ENCODE results near the gene SLC15A1. TPM values are rescaled to one million over a fixed set of nuclear protein-coding genes. Genes with fewer than 3 reads are reported as not detected.

The SLC15A1 gene
- polyA plus RNA-seq, 1 donor from 2014 or later, result not detected

GRCh38 chr13:98648686-98649085, 103.8 kb downstream of the SLC15A1 start:
- Histone ChIP-seq H4K20me1 (ENCODE audit: insufficient read depth) (no peaks in the 10 kb centered on the region), H3K9me3 (ENCODE audit: low read length) (no peaks in the 10 kb centered on the region), H3F3A (ENCODE audit: insufficient read depth, low read length, poor library complexity, severe bottlenecking) (no peaks in the 10 kb centered on the region), H3K27me3 (ENCODE audit: insufficient read depth, low read depth, low read length) (no peaks in the 10 kb centered on the region), H3K27ac (ENCODE audit: low read length) (no peak overlapping the region), H2AFZ (ENCODE audit: low read depth, low read length) (no peak overlapping the region), H3K4me2 (ENCODE audit: low read length) (no peak overlapping the region), H3K9ac (ENCODE audit: low read length) (no peak overlapping the region), H3K79me2 (replicated peaks; ENCODE audit: insufficient read depth, low read length) (no peaks in the 10 kb centered on the region), H3K4me3 (ENCODE audit: low read length) (no peak overlapping the region), H3K9me2 (ENCODE audit: insufficient read depth, low read length) (no peaks in the 10 kb centered on the region), H3K36me3 (ENCODE audit: insufficient read depth, low read length) (no peaks in the 10 kb centered on the region)
- TF ChIP-seq TAF1 (IDR thresholded peaks at IDR 0.05; ENCODE audit: low read depth) (no peak), CTCF (IDR thresholded peaks at IDR 0.05; ENCODE audit: poor library complexity, severe bottlenecking) (no peak), POLR2AphosphoS5 (IDR thresholded peaks at IDR 0.05) (no peak), MXI1 (conservative IDR thresholded peaks at IDR 0.05; ENCODE audit: poor library complexity, severe bottlenecking) (no peak), RAD21 (conservative IDR thresholded peaks at IDR 0.05) (no peak)

GRCh38 chr13:98648141-98648540, 104.3 kb downstream of the SLC15A1 start:
- no peak overlapping the region for H3K9ac ChIP-seq (ENCODE audit: low read length)
- no peaks in the 10 kb centered on the region for H3K9me2 ChIP-seq (ENCODE audit: insufficient read depth, low read length)
- no peak overlapping the region for H3K27ac ChIP-seq (ENCODE audit: low read length)
- no peak overlapping the region for H3K4me2 ChIP-seq (ENCODE audit: low read length)
- H3F3A ChIP-seq (ENCODE audit: insufficient read depth, low read length, poor library complexity, severe bottlenecking), result no peaks in the 10 kb centered on the region
- H3K36me3 ChIP-seq (ENCODE audit: insufficient read depth, low read length), result no peaks in the 10 kb centered on the region
- H4K20me1 ChIP-seq (ENCODE audit: insufficient read depth), result no peaks in the 10 kb centered on the region
- H2AFZ ChIP-seq (ENCODE audit: low read depth, low read length), result no peak overlapping the region
- no peaks in the 10 kb centered on the region for H3K9me3 ChIP-seq (ENCODE audit: low read length)
- H3K79me2 ChIP-seq (replicated peaks; ENCODE audit: insufficient read depth, low read length), result no peaks in the 10 kb centered on the region
- TF ChIP-seq EZH2 (IDR thresholded peaks at IDR 0.05; ENCODE audit: borderline replicate concordance, insufficient read depth, low read length, poor library complexity, severe bottlenecking) (no peak), POLR2AphosphoS5 (IDR thresholded peaks at IDR 0.05) (no peak), EP300 (conservative IDR thresholded peaks at IDR 0.05; ENCODE audit: poor library complexity, severe bottlenecking) (no peak), MXI1 (conservative IDR thresholded peaks at IDR 0.05; ENCODE audit: poor library complexity, severe bottlenecking) (no peak), TAF1 (IDR thresholded peaks at IDR 0.05; ENCODE audit: low read depth) (no peak)
- H3K27me3 ChIP-seq (ENCODE audit: insufficient read depth, low read depth, low read length), result no peaks in the 10 kb centered on the region
- H3K4me3 ChIP-seq (ENCODE audit: low read length), result no peak overlapping the region

GRCh38 chr13:98647121-98647520, 105.4 kb downstream of the SLC15A1 start:
- H3K4me2 ChIP-seq (ENCODE audit: low read length), result no peak overlapping the region
- H2AFZ ChIP-seq (ENCODE audit: low read depth, low read length), result no peak overlapping the region
- H3K4me3 ChIP-seq (ENCODE audit: low read length), result no peak overlapping the region
- no peak overlapping the region for H3K27ac ChIP-seq (ENCODE audit: low read length)
- no peaks in the 10 kb centered on the region for H3F3A ChIP-seq (ENCODE audit: insufficient read depth, low read length, poor library complexity, severe bottlenecking)
- H3K36me3 ChIP-seq (ENCODE audit: insufficient read depth, low read length), result no peaks in the 10 kb centered on the region
- H3K9ac ChIP-seq (ENCODE audit: low read length), result no peak overlapping the region
- no peaks in the 10 kb centered on the region for H3K9me3 ChIP-seq (ENCODE audit: low read length)
- H3K27me3 ChIP-seq (ENCODE audit: insufficient read depth, low read depth, low read length), result no peaks in the 10 kb centered on the region
- no peak for TF ChIP-seq CTCF (IDR thresholded peaks at IDR 0.05; ENCODE audit: poor library complexity, severe bottlenecking)
- TF ChIP-seq EZH2 (IDR thresholded peaks at IDR 0.05; ENCODE audit: borderline replicate concordance, insufficient read depth, low read length, poor library complexity, severe bottlenecking), result no peak
- no peak for TF ChIP-seq TAF1 (IDR thresholded peaks at IDR 0.05; ENCODE audit: low read depth)
- TF ChIP-seq MXI1 (conservative IDR thresholded peaks at IDR 0.05; ENCODE audit: poor library complexity, severe bottlenecking), result no peak
- TF ChIP-seq RAD21 (conservative IDR thresholded peaks at IDR 0.05), result no peak
- no peak for TF ChIP-seq POLR2AphosphoS5 (IDR thresholded peaks at IDR 0.05)
- TF ChIP-seq EP300 (conservative IDR thresholded peaks at IDR 0.05; ENCODE audit: poor library complexity, severe bottlenecking), result no peak
- TF ChIP-seq, protein P1, sequence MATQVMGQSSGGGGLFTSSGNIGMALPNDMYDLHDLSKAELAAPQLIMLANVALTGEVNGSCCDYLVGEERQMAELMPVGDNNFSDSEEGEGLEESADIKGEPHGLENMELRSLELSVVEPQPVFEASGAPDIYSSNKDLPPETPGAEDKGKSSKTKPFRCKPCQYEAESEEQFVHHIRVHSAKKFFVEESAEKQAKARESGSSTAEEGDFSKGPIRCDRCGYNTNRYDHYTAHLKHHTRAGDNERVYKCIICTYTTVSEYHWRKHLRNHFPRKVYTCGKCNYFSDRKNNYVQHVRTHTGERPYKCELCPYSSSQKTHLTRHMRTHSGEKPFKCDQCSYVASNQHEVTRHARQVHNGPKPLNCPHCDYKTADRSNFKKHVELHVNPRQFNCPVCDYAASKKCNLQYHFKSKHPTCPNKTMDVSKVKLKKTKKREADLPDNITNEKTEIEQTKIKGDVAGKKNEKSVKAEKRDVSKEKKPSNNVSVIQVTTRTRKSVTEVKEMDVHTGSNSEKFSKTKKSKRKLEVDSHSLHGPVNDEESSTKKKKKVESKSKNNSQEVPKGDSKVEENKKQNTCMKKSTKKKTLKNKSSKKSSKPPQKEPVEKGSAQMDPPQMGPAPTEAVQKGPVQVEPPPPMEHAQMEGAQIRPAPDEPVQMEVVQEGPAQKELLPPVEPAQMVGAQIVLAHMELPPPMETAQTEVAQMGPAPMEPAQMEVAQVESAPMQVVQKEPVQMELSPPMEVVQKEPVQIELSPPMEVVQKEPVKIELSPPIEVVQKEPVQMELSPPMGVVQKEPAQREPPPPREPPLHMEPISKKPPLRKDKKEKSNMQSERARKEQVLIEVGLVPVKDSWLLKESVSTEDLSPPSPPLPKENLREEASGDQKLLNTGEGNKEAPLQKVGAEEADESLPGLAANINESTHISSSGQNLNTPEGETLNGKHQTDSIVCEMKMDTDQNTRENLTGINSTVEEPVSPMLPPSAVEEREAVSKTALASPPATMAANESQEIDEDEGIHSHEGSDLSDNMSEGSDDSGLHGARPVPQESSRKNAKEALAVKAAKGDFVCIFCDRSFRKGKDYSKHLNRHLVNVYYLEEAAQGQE (IDR thresholded peaks at IDR 0.05; ENCODE audit: borderline replicate concordance), result no peak
- no peak for TF ChIP-seq SMC3 (conservative IDR thresholded peaks at IDR 0.05; ENCODE audit: poor library complexity)
- no peaks in the 10 kb centered on the region for H4K20me1 ChIP-seq (ENCODE audit: insufficient read depth)
- no peaks in the 10 kb centered on the region for H3K9me2 ChIP-seq (ENCODE audit: insufficient read depth, low read length)
- no peaks in the 10 kb centered on the region for H3K79me2 ChIP-seq (replicated peaks; ENCODE audit: insufficient read depth, low read length)

All from neural cell (in vitro differentiated cells).